ENCODE data around the gene HRH1.

GRCh38 chr3:11312166-11312565, 157.9 kb downstream of the HRH1 start:
- TF ChIP-seq POLR2A (IDR thresholded peaks at IDR 0.05; ENCODE audit: low read length), result no peak
- no peak for TF ChIP-seq GATA1 (IDR thresholded peaks at IDR 0.05; ENCODE audit: low read depth, low read length)

Data from erythroblast (primary cell).